GM18861 (cell line): ENCODE measurements around the gene CDH16.
"Not testable (repeated sequence)": the region's sequence is repeated elsewhere in the genome, so short reads cannot be mapped to it uniquely, and the experiment has no call there.

Experiments used
- ATAC-seq: cut with Tn5 transposase; IDR thresholded peaks from one replicate; pipeline ENCODE4 v1.9.1; 2021; ENCODE audit not compliant: unreplicated experiment

CDH16 gene

DNA sequence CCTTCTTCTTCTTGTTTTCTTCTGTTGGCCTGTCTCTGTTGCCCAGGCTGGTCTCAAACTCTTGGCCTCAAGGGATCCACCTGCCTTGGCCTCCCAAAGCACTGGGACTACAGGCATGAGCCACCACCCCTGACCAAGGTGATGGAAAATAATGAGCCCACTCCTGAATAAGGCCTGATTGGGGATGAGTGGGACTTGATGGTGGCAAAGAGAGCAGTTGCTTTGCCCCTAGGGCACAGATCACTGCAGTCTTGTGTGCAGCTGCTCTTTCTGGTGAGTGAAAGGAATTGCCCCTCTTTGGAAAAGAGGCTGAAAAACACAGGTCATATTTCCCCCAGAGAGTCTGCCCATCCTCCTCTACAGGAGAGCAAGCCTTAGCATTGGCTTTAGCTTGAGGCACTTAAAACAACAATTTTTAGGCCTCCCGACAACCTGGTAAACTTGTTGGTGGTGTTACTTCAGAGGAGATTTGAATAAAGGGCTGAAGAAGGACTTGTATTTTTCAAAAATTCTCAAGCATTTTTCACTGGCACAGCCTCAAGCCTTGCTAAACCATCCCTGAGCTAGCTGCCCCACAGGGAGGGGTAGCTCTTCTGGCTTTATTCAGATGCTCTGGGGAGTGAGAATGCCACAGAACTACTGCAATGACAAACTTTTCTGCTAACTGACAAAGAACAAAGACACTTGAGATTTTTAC is 44.5 kb downstream of the CDH16 start:
- no peak for ATAC-seq

GRCh38 chr16:66873685-66874055 is 45.0 kb downstream of the CDH16 start:
- no peak for ATAC-seq

DNA sequence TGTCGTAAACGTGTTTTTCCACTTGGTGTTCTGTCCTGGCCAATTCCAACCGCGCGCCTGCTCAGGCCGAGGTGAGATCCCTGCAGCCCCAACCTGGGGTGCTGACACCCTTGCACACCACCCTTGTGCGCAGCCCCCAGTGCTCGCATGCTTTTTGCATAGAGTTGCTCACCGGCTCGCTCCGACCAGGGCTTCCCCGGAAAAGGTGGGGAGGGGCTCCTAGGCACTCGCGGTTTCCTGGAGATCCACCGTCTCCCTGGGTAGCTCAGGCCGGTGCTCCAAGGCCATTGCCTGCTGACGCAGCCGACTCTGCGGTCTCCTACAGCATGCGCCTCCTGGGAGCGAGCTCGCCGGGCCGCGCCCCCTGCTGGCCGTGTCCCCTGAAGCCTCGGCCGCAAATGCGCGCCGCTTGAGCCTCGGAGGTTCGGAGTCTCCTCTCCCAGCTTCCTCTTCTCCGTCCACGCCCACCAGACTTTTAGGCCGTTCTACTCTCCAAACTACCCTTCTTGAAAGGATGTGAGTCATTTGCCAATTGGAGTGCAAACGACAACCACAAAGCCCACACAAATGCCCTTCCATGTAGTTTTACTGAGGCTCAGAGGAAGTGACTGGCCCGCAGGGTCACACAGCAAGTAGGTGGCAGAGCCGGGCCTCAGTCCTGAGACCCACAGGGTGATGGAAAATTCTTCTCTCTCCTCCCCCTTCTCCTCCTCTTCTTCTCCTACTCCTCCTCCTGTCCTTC is 45.6 kb downstream of the CDH16 start:
- ATAC-seq, result peak; percentile 84

DNA sequence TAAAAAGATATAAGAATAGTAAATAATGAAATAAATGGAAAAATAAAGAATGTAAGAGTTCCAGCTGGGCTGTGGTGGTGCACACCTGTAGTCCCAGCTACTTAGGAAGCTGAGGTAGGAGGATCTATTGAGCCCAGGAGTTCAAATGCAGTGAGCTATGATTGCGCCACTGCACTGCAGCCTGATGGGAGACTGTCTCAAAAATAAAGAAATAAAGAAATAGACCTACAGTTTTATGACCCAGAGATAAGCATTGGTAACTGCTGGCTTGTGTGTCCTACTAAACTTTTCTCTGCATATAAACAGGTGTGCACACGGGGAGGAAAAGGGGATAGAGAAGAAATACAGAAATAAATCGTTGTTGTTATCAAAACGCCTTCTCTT is 46.1 kb downstream of the CDH16 start:
- no peak for ATAC-seq

DNA sequence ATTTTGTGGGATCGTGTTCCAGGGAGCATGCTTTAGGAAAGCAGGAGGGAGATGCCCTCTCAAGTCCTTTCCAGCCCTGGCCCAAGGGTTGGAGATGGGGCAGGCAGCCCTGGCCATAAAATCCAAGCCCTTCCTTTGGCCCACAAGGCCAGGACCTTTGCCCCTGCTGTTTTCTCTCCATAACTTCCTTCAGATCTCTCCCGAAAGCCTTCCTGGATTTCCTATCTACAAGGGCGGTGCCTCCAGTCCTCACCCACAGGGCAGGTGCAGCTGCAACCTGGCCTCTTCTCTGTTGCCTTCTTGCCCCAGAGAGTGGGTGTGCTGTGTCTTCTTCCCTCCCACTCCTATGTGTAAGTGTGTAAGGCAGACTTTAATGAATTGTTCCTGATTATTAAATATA is 46.8 kb downstream of the CDH16 start:
- no peak for ATAC-seq

DNA sequence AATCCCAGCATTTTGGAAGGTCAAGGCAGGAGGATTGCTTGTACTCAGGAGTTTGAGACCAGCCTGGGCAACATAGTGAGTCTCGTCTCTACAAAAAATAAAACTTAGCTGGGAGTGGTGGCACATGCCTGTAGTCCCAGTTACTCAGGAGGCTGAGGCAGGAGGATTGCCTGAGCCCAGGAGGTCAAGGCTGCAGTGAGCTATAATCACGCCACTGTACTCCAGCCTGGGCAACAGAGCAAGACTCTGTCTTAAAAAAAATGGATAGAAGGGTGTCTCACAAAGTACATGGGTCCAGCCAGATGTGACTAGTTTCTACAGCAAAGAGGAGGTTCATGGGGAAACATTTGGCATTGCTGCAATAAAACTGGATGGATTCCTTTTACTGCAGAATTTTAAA is 47.3 kb downstream of the CDH16 start:
- not testable (repeated sequence) for ATAC-seq

DNA sequence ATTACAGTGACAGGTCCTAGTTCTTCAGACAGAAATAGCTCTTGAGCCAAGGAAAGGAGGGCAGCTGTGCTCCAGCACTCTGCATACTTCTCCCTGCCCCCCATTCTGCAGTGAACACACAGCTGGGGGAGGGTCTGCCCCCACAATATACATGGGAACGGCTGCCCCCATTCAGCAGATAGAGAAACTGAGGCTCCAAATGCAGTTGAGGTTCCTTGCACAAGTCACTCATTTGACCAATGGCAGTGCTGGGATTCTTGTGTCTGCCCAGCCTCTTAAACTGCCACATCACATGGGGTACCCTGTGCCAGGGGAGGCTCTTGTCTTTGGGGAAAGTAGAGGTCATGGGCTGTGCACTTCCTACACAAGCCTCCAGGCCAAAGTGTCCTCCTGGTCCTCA is 49.3 kb downstream of the CDH16 start:
- no peak for ATAC-seq

DNA sequence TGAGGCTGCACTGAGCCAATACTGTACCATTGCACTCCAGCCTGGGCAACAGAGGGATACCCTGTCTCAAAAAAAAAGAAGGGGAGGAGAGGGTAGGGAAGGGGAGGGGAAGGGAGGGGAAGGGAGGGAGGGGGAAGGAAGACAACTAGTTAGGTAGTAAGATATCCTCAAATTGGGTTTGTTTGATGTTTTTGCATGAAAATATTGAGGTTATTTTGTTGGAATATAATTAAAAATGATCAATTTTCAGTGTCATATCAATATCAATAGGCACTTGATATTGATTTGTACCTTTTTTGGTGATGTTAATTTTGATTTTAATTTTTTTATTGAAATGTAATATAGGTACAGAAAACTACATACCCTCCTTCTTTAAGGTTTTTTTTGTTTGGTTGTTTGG is 55.0 kb downstream of the CDH16 start:
- ATAC-seq, result no peak

DNA sequence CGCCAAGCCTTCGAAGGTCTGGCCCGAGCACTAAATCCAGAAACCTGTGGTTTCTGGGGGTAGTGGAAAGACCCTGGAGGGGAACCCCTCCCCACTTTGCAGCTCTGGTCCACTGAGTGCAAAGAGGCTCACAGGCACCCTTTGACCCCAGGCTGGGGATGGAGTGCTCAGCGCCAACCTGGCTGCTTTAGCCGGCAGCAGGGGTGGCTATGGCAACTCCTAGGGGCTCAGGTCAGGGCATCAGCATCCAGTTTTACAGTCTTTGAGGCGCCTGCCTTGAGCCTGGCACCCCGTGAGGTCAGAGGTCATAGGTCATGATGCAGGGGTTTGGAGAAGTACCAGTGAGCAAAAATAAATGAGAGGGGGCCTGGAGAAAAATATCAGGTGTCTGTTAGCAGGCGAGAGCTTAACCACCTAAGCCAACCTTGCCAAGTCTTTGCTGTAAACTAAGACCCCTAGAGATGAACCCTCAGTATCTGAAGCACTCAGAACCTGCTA is 56.6 kb downstream of the CDH16 start:
- ATAC-seq, result no peak

- no peak for ATAC-seq
Measured at GRCh38 chr16:66859397-66860068, 59.2 kb downstream of the CDH16 start.

- no peak for ATAC-seq
Measured at GRCh38 chr16:66858740-66859396, 59.8 kb downstream of the CDH16 start.
